Measurements from ENCODE around the gene GNG11.

GRCh38 chr7:93895859-93896600, 25.5 kb upstream of the GNG11 start:
- TF ChIP-seq FOXM1 (IDR thresholded peaks at IDR 0.05; ENCODE audit: borderline replicate concordance) = no peak
- TF ChIP-seq BHLHE40 (IDR thresholded peaks at IDR 0.05; ENCODE audit: borderline replicate concordance) = no peak
- TF ChIP-seq TARDBP (IDR thresholded peaks at IDR 0.05) = no peak
- no peak for TF ChIP-seq ZNF384 (IDR thresholded peaks at IDR 0.05)
- no peak for TF ChIP-seq PKNOX1 (IDR thresholded peaks at IDR 0.05)
- TF ChIP-seq SP1 (IDR thresholded peaks at IDR 0.05) = no peak

Measured in HEK293T (cell line).